Stimulated activated CD8-positive, alpha-beta memory T cell treated with anti-CD3 and anti-CD28 coated beads, Interleukin-4, amount 100 ng/mL, for 48 hours (primary cell): Measurements from ENCODE around the gene IDE.
"Not testable (repeated sequence)": the region's sequence is repeated elsewhere in the genome, so short reads cannot be mapped to it uniquely, and the experiment has no call there.

Experiments used
- DNase-seq: peaks from one replicate; pipeline ENCODE4 v3.0.0-alpha.2; 2020

Gene IDE

GRCh38 chr10:92573798-92574547 is at the start of gene IDE:
Gene IDE, minus strand, starts transcription at chr10:92574093. Its CDS starts 74 bp downstream, at chr10:92574019.
- peak; percentile 87 for DNase-seq

DNA sequence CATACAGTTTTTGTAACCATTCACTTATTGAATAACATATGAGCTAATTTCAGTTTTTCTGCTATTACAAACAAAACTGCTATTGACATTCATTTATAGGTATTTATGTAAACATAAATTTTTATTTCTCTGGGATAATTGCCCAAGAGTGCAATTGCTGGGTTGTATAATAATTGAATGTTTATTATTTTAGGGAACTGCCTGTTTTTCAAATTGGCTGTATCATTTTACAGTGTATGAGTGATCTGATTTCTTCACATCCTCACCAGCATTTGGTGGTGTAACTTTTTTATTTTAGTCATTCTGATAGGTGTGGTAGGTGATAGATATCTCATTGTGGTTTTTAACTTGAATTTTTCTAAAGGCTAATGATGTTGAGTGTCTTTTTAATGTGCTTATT is 45.5 kb upstream of the IDE start:
- DNase-seq, result no peak

- DNase-seq, result no peak
Observed at GRCh38 chr10:92615515-92615914, 41.6 kb upstream of the IDE start.

DNA sequence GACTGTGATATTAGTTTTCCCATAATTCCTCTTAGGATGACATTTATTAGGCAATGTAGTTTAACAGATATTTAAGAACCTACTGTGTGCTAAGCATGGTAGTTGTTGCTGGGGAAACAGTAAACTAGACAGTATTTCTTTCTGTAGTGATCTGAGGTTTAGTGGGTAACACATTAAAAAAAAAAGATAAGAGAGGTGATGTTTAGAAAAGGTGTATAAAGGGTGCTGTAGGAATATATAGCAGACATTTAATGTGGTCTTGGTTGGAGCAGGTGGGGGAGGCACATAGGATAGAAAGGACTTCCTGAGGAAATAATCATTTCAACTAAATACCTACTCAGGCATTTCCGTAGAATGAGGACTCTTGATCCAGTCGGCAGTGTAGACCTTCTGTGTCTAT is 30.9 kb upstream of the IDE start:
- no peak for DNase-seq

DNA sequence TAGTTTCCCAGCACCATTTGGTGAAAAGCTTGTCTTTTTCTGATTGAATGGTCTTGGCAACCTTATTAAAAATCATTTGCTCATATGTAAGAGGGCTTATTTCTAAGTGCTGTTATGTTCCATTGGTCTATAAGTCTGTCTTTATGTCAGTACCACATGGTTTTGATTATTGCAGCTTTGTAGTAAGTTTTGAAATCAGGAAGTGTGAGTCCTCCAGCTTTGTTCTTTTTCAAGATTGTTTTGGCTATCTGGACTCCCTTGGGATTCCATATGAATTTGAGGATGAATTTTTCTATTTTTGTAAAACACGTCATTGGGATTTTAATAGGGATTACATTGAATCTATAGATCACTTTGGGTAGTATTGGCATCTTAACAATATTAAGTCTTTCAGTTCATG is 24.4 kb upstream of the IDE start:
- DNase-seq, result no peak

- DNase-seq, result no peak
Observed at GRCh38 chr10:92595505-92595904, 21.6 kb upstream of the IDE start.

- DNase-seq, result no peak
Observed at GRCh38 chr10:92593619-92594588, 20.0 kb upstream of the IDE start.

DNA sequence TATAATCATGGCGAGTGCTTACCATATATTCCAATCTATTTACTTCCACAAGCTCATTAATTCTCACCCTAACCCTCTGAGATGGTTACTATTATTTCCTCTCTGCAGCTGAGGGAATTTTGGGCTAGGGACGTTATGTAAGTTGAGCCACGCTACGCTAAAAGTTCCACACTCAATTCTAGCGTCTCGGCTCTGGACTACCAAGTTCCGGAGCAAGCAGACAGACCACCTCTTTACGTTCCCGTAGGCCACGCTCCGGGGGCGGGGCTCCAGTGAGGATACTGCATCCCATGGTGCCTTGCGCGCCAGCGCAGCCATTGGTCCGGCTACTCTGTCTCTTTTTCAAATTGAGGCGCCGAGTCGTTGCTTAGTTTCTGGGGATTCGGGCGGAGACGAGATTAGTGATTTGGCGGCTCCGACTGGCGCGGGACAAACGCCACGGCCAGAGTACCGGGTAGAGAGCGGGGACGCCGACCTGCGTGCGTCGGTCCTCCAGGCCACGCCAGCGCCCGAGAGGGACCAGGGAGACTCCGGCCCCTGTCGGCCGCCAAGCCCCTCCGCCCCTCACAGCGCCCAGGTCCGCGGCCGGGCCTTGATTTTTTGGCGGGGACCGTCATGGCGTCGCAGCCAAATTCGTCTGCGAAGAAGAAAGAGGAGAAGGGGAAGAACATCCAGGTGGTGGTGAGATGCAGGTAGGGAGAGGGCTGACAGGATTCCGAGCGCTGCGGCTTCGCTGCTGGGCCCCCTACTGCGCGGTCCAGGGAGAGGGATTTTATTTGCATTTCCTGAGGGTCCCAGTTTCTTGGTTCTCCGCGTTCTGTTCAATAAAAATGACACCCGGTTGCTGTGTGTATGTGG is 19.1 kb upstream of the IDE start, which contains the start of gene KIF11:
Gene KIF11, plus strand, starts transcription at position 370 of the 858 bp plus-strand sequence. Its CDS starts 246 bp downstream, at position 616.
- peak; percentile 98 for DNase-seq

DNA sequence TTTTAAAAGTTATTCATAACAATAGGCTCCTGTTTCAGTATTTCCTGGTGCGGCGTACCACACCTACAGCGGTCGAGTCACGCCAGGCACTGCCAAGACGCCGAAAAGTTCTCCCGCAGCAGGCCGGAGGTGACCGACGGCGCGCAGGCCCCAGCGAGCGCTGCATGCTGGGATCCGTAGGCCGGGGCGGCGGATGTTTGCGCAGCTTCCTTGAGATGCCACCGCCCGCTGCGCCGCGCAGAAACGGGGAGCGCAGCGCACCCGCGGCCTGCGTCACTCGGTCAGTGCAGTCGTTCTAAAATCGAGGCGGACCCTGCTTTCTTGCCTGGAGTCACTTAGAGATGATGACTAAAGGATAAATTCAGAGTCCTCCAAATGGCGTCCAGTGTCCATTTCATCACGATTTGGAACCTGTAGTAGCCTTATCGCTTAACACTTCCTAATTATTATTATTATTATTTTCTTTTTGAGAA is 17.7 kb upstream of the IDE start:
- peak; percentile 91 for DNase-seq

GRCh38 chr10:92590623-92591549 is 17.0 kb upstream of the IDE start:
- peak; percentile 37 for DNase-seq

DNA sequence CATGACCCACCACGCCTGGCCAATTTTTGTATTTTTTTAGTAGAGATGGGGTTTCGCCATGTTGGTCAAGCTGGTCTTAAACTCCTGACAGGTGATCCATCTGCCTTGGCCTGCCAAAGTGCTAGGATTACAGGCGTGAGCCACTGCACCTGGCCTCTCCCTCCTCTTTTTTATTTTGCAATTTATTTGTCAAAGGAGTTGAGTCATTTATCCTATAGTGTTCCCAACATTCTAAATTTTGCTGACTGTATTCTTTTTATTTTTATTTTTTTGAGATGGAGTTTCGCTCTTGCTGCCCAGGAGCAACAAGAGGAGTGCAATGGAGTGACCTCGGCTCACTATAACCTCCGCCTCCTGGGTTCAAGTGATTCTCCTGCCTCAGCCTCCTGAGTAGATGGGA is 8.5 kb upstream of the IDE start:
- DNase-seq, result not testable (repeated sequence)

DNA sequence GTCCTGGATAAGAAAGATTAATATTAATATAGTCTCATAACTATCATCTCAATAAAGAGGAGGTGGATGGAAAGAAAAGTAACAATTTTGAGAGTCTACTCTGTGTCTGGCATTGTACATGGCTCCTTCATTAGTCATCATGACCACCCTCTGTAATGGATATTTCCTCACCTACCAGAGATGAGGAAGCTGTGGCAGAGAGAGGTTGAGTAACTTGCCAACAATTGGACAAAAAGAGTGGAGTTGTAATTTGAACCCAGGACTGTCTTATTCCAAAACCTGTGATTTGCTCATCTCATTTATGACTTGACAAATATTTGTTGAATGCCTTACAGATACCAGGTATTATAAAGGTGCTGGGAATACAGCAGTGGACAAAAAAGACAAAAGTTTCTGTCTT is 2.1 kb upstream of the IDE start:
- no peak for DNase-seq

GRCh38 chr10:92574548-92575261 is 812 bp upstream of the IDE start:
- no peak for DNase-seq

DNA sequence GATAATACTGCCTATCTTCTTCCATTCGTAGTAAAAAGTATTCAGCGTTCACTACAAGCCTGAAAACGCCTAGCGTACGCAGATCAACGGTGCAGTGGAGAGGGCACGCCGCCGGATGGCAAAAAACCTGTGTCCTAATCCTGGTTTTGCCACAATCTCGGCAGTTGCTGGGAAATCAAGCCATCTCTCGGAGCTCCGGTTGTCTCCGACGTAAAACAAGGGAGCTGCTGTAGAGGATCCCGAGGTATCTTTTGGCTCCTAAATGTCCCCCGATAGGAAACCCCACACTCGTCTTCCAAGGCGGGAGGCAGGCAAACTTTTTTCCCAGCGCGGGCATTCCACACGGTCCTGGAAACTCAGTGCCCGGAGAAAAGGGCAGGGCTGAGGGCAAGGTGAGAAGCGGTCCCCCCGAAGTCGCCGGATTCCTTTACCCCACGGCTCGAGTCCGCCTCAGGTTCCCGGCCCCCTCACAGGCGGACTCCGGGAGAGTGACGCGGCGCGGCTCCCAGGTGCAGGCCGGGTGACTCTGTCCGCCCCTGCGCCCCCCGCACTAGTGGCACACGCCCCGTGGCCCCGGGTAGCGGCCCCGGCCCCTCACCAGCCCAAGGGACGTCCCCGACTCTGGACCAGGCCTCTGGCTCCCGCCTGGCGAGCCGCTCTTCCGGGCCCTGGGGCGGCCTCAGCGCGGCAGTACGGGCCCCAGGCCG is 649 bp downstream of the IDE start:
- DNase-seq, result peak; percentile 58

GRCh38 chr10:92572362-92573090 is 1.4 kb downstream of the IDE start:
- no peak for DNase-seq

- DNase-seq, result no peak
Observed at GRCh38 chr10:92571649-92572048, 2.2 kb downstream of the IDE start.

GRCh38 chr10:92569663-92570062 is 4.2 kb downstream of the IDE start:
- DNase-seq, result not testable (repeated sequence)

DNA sequence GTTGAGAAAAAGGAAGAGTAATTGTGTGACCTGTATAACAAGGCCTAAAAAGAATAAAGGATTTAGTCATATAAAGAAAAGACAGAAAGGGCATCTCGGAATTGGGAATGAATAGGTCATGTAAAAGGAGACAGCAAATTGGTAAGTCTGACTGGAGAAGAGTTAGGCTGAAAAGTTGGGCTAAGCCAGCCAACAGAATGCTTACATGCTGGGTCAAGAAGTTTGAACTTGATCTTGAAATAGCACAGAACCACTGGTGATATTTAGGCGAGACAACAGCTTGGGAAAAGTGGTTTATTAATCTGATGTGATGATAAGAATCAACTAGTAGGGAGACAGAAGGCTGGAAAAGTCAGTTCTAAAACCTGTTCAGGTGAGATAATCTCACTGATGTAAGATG is 4.8 kb downstream of the IDE start:
- DNase-seq, result no peak

GRCh38 chr10:92567952-92568600 is 5.8 kb downstream of the IDE start:
- no peak for DNase-seq
